ENCODE measurements around the gene CYBB.

Gene CYBB

GRCh38 chrX:37786624-37787422, 7.0 kb downstream of the CYBB start:
- DNase-seq (ENCODE audit: low read depth), result no peak

- DNase-seq (ENCODE audit: low read depth), result no peak
Observed at GRCh38 chrX:37787423-37787869, 7.6 kb downstream of the CYBB start.

- no peak for DNase-seq (ENCODE audit: low read depth)
Observed at GRCh38 chrX:37796310-37796709, 16.5 kb downstream of the CYBB start.

DNA sequence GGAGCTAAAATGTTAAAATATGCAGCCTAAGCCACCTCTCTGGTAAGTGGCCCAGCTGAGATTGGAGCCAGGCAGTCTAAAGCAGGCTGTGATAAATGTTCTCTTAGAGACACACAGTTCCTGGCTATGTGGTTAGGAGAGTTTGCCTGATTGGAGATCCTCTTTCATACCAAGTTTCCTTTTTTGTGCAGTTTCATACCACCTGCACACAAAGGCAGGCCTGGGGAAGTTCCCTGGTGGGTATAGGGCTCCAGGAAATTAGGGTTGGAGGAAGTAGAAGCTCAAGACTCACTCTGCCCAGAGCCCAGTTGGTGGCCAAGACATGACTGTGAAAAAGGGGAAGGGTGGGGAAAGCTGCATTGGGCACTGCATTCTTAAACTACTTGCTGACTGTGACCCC, 16.9 kb downstream of the CYBB start:
- DNase-seq (ENCODE audit: low read depth), result no peak

GRCh38 chrX:37799936-37800335, 20.1 kb downstream of the CYBB start:
- DNase-seq (ENCODE audit: low read depth), result no peak

- no peak for DNase-seq (ENCODE audit: low read depth)
Observed at GRCh38 chrX:37800717-37801116, 20.9 kb downstream of the CYBB start.

GRCh38 chrX:37802028-37802427, 22.2 kb downstream of the CYBB start:
- DNase-seq (ENCODE audit: low read depth), result no peak

DNA sequence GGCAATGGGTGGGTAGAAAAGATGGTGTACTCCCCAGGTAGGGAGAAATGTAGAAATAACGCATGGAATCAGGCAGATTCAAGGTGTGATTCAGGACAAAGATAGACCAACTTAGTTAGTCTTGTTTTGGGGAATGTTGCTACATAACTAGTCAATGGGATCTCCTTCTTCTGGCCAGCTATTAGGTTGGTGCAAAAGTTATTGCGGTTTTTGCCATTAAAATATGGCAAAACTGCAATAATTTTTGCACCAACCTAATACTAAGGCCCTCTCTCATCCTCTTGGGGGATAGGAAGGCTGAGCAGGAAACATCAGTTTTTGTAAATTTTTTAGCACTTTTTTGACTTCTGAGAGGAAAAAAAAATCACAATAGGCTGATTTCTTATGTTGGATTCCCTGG, 23.2 kb downstream of the CYBB start:
- no peak for DNase-seq (ENCODE audit: low read depth)

- no peak for DNase-seq (ENCODE audit: low read depth)
Observed at GRCh38 chrX:37809970-37810369, 30.1 kb downstream of the CYBB start.

DNA sequence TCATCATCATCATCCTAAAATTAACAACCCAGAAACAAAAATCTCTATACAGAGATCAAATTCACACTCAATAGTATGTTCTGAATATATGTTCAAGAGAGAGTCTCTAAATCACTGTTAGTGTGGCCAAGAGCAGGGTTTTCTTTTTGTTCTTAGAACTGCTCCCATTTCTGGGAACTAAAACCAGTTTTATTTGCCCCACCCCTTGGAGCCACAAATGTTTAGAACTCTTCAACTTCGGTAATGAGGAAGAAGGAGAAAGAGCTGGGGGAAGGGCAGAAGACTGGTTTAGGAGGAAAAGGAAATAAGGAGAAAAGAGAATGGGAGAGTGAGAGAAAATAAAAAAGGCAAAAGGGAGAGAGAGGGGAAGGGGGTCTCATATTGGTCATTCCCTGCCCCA, 32.3 kb downstream of the CYBB start:
- no peak for DNase-seq (ENCODE audit: low read depth)

DNA sequence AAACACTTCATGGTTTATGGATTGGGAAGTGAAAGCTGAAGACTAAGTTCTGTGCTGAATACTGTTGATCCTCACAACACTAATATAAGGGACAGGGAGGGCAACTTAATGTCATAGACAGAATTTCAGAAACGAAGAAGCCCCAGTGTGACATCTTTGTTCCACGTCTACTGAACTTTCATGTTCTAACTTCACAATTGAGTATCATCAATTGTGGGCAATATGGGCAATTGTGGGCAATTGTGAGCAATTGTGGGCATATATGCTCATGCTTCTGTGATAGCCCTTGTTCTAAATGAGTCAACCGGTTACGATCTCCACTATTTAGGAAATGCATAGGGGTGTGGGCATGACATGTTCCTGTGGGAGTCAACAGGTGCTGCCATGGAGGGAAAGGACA, 33.7 kb downstream of the CYBB start:
- no peak for DNase-seq (ENCODE audit: low read depth)

- DNase-seq (ENCODE audit: low read depth), result no peak
Observed at GRCh38 chrX:37815366-37815765, 35.5 kb downstream of the CYBB start.

DNA sequence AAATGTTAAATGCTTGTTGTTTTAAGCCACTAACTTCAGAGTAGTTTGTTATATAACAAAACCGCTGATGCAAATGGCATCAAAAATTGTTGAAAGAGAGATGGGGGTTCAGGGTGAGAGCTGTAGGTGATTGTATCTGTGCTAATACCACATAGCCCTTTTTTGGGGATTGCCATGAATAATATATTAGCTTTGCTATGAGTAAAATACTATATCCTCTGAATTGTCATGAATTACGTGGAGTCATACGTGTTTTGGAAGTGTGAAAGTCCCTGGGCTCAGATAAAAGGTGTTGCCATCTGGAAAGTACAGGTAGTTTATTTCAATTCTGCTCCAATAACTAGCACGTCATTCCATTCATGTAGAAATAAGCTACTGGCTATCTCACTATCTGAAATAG, 36.9 kb downstream of the CYBB start:
- no peak for DNase-seq (ENCODE audit: low read depth)

DNA sequence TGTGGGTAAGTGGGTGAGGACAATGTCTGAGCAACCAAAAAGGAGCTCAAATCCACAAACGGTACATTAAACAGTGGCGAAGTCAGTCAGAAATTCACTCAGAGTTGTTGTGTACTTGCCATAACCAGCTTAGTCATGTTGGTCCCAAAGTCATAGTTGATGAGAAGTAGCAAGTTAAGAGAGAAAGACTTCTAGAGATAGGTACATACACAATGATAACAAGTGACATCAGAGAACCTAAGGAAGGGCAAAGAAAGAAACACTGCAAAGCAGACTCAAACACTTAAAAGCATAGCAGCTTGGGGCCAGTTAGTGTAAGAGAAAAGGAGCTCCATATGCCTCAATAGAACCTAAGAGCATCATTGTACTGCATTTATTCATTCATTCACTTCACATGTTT, 37.3 kb downstream of the CYBB start:
- no peak for DNase-seq (ENCODE audit: low read depth)

DNA sequence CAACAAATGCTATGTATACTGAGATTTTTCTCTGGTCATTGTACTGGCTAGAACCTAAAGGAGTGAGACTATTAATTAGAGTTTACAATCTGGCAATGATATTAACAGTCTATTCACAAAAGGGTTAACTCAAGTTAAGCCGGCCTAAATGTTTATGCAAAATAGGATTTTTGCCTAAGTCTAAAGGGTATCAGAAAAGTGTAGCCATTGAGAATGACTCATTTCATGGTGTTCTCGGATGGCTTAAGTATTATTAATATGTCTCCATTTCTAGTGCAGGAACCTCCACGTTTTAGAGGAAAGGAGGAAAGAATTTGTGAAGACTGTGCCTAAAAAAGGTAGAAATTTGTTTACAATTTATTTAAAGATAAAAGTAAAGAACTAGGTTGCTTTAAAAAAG, 37.7 kb downstream of the CYBB start:
- no peak for DNase-seq (ENCODE audit: low read depth)

- DNase-seq (ENCODE audit: low read depth), result no peak
Observed at GRCh38 chrX:37818031-37818430, 38.2 kb downstream of the CYBB start.

DNA sequence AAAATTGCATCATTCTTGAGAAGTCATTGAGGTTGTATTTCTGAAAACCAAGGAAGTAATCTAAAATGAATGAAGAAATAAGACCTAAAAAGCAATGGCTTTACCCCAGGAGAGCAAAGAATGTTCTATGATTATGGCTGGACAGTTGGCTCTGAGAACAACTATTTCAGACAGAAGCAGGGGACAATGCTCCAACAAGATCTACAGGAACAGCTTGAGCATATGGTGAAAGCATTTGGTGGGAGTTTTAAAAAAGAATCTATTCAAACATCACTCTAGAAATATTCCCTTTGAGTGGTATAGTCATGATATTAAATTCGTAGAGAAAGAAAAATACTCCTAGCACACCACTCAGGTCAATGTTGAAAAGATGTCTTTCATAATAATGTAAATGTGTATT, 40.8 kb downstream of the CYBB start:
- no peak for DNase-seq (ENCODE audit: low read depth)

GRCh38 chrX:37824491-37825214, 44.8 kb downstream of the CYBB start:
- no peak for DNase-seq (ENCODE audit: low read depth)

DNA sequence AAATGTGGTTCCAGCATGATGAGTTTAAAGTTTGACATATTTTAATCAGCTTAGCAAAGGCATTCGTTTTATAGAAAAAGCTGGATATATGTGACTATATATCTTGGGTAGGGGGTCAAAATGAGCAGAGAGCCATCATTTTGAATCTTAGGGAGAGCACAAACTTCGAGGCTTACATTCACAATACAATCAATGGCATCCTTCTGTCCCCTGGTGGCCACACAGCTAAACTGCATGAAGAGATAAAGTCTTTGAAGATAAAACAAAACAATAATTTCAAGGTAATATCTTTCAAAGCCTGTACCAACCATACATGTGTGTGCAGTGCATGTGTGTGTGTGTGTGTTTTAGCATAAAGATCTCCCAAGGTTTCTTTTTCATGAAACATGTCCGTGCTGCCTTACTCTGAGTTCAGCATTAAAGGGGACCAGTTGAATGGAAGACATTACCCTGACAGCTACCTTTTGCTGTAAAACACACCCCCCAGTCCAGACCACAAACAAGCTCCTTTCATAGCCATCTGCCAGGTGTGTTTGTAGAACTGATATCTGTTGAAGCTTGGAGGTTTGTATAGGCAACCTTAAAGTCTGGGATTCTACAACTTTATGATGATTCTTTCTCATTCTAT, 45.5 kb downstream of the CYBB start:
- peak; percentile 34 for DNase-seq (ENCODE audit: low read depth)

DNA sequence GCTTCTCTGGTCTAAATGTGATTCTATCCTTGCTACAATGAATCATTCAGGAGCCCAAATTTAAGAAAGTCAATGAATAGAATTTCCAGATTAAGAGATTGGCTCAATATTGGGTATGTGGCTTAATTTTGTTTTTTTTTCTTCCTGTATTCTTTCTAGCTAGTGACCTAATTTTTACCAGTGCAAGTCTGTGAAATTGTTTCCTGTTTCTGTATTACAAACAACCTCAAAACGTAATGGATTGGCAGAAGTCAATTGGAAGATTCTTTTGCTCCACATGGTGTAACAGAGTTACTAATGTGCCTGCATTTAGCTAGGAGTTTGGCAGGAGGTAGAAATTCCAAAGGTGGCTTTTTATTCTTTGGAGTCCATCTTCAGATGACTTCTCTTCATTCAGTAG, 49.9 kb downstream of the CYBB start:
- no peak for DNase-seq (ENCODE audit: low read depth)

GRCh38 chrX:37830371-37830770, 50.5 kb downstream of the CYBB start:
- no peak for DNase-seq (ENCODE audit: low read depth)

DNA sequence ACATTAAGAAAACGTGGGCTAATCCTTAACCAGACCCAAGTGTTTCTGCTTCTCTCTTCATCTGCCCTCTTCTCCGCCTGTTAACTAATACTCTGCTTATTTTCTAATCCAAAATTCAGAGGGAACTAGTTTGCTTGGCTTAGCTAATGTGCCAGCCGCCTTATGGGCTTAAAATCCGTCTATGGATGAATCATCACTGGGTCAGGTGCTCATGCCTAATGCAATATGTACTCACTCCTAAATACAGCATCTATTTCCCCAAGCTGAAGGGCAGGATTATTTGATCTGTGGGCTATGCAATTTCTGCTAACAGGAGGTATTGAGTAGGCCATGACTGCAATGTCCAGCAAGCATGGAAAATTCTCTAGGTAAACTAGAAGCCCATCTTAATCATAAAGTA, 55.1 kb downstream of the CYBB start:
- DNase-seq (ENCODE audit: low read depth), result no peak

- no peak for DNase-seq (ENCODE audit: low read depth)
Observed at GRCh38 chrX:37840931-37841330, 61.1 kb downstream of the CYBB start.
